IMR-90 (cell line): ENCODE data around the gene IRS4. TPM values are rescaled to one million over a fixed set of nuclear protein-coding genes. Genes with fewer than 3 reads are reported as not detected.

ENCODE experiments used
- ATAC-seq: fragments of 200-7000 bp; cut with Tn5 transposase; 2 replicates; pipeline ENCODE4 v1.9.1; 2020; ENCODE audit warnings: low read depth, mild to moderate bottlenecking, moderate library complexity
- BruUV-seq: library from RNA; stranded (reverse); fragments of 400-500 nt; replicated peaks from 2 replicates; lab custom pipeline; 2021; lab: Mats Ljungman, UMichigan
- CTCF ChIA-PET: fragments of 300-600 bp; formaldehyde crosslinking; extraction: SDS; loops from one replicate; lab custom pipeline; 2021; ENCODE audit warnings: antibody characterized with exemption; lab: Yijun Ruan, JAX
- POLR2A ChIA-PET: fragments of 300-600 bp; sonication (Branson Sonifier 250); formaldehyde crosslinking; loops from one replicate; lab custom pipeline; 2022; ENCODE audit warnings: antibody characterized with exemption; ENCODE audit not compliant: unreplicated experiment; lab: Charles Lee
- DNase-seq: peaks from one replicate; pipeline ENCODE4 v3.0.0; 2013
- H2AFZ ChIP-seq: replicated peaks from 2 replicates; pipeline ENCODE3; 2013; ENCODE audit warnings: low read length, mild to moderate bottlenecking; ENCODE audit not compliant: poor library complexity
- H2AK5ac ChIP-seq: 2 replicates; pipeline ENCODE4 v1.6.1; 2013; ENCODE audit warnings: low read depth, low read length, inconsistent platforms
- H2AK9ac ChIP-seq: replicated peaks from 2 replicates; pipeline ENCODE3; 2013; ENCODE audit warnings: mild to moderate bottlenecking, low read depth, low read length, moderate library complexity; ENCODE audit not compliant: poor library complexity
- H2BK120ac ChIP-seq: 2 replicates; pipeline ENCODE4 v1.6.1; 2013; ENCODE audit warnings: low read depth, low read length, inconsistent platforms
- H2BK15ac ChIP-seq: 3 replicates; pipeline ENCODE4 v1.6.1; 2013; ENCODE audit warnings: low read depth, low read length, inconsistent platforms
- H2BK20ac ChIP-seq: 2 replicates; pipeline ENCODE4 v1.6.1; 2013; ENCODE audit warnings: low read depth, mild to moderate bottlenecking, inconsistent platforms, low read length, moderate library complexity
- H2BK5ac ChIP-seq: 2 replicates; pipeline ENCODE4 v1.6.1; 2013; ENCODE audit warnings: mild to moderate bottlenecking, low read depth, low read length, inconsistent platforms; ENCODE audit not compliant: poor library complexity, severe bottlenecking
- H3K14ac ChIP-seq: replicated peaks from 2 replicates; pipeline ENCODE4 v1.6.1; 2013; ENCODE audit warnings: low read depth, low read length, inconsistent platforms
- H3K18ac ChIP-seq: 2 replicates; pipeline ENCODE4 v1.6.1; 2013; ENCODE audit warnings: low read depth, low read length, control low read depth
- H3K23ac ChIP-seq: 2 replicates; pipeline ENCODE4 v1.6.1; 2013; ENCODE audit warnings: low read depth, low read length, inconsistent platforms
- H3K27ac ChIP-seq: 2 replicates; pipeline ENCODE4 v1.5.1; 2013; ENCODE audit warnings: mild to moderate bottlenecking, control low read depth, low read length; ENCODE audit not compliant: insufficient read depth
- H3K27me3 ChIP-seq: 2 replicates; pipeline ENCODE4 v1.6.1; 2013; ENCODE audit warnings: low read length; ENCODE audit not compliant: control insufficient read depth, insufficient read depth
- H3K36me3 ChIP-seq: 2 replicates; pipeline ENCODE4 v1.6.1; 2013; ENCODE audit warnings: low read length, mixed read lengths; ENCODE audit not compliant: control insufficient read depth, insufficient read depth
- H3K4ac ChIP-seq: 2 replicates; pipeline ENCODE4 v1.6.1; 2013; ENCODE audit warnings: low read depth, low read length, inconsistent platforms
- H3K4me1 ChIP-seq: 2 replicates; pipeline ENCODE4 v1.6.1; 2013; ENCODE audit warnings: low read length, mixed read lengths; ENCODE audit not compliant: control insufficient read depth, insufficient read depth
- H3K4me2 ChIP-seq: 2 replicates; pipeline ENCODE4 v1.6.1; 2013; ENCODE audit warnings: low read depth, mild to moderate bottlenecking, control low read depth, low read length, moderate library complexity
- H3K4me3 ChIP-seq: 2 replicates; pipeline ENCODE4 v1.5.1; 2013; ENCODE audit warnings: low read depth, mild to moderate bottlenecking, control low read depth, low read length, moderate library complexity; ENCODE audit not compliant: insufficient read depth
- H3K56ac ChIP-seq: 2 replicates; pipeline ENCODE4 v1.6.1; 2013; ENCODE audit warnings: low read length, inconsistent platforms; ENCODE audit not compliant: insufficient read depth; ENCODE audit errors: extremely low read depth
- H3K79me1 ChIP-seq, 2 experiments: 2 replicates each; pipeline ENCODE4 v1.6.1; 2013; ENCODE audit warnings: low read length in 2 of 2, inconsistent platforms in 1 of 2, low read depth in 1 of 2
- H3K9ac ChIP-seq: 2 replicates; pipeline ENCODE4 v1.6.1; 2013; ENCODE audit warnings: low read depth, low read length, control low read depth
- H3K9me1 ChIP-seq: 2 replicates; pipeline ENCODE4 v1.6.1; 2013; ENCODE audit warnings: low read length, inconsistent platforms; ENCODE audit not compliant: insufficient read depth
- H3K9me3 ChIP-seq: 2 replicates; pipeline ENCODE4 v1.6.1; 2013; ENCODE audit warnings: low read length; ENCODE audit not compliant: control insufficient read depth, insufficient read depth
- H4K20me1 ChIP-seq: 2 replicates; pipeline ENCODE4 v1.6.1; 2013; ENCODE audit warnings: low read length, inconsistent platforms; ENCODE audit not compliant: insufficient read depth
- H4K5ac ChIP-seq: 2 replicates; pipeline ENCODE4 v1.6.1; 2013; ENCODE audit warnings: mild to moderate bottlenecking, low read depth, low read length, control low read depth
- H4K8ac ChIP-seq, 2 experiments: 2 replicates each; pipeline ENCODE4 v1.6.1; 2013; ENCODE audit warnings: low read depth in 2 of 2, low read length in 2 of 2, control low read depth in 1 of 2, inconsistent platforms in 1 of 2
- H4K91ac ChIP-seq: 2 replicates; pipeline ENCODE4 v1.6.1; 2013; ENCODE audit warnings: low read depth, low read length, inconsistent platforms; ENCODE audit not compliant: insufficient read depth
- CHD1 ChIP-seq: IDR thresholded peaks from 2 replicates; pipeline ENCODE4 v1.6.1; 2012; ENCODE audit warnings: low read depth, low read length, improper control_type of control experiment
- MAFK ChIP-seq: IDR thresholded peaks from 2 replicates; pipeline ENCODE4 v1.6.1; 2012; ENCODE audit warnings: low read depth, low read length, improper control_type of control experiment
- SMC3 ChIP-seq: fragments of 150-350 bp; IDR thresholded peaks from 2 replicates; pipeline ENCODE4 v1.6.1; 2016; ENCODE audit warnings: low read depth, mild to moderate bottlenecking, antibody characterized with exemption, low read length, moderate library complexity
- USF2 ChIP-seq: fragments of 150-350 bp; IDR thresholded peaks from 2 replicates; pipeline ENCODE4 v1.6.1; 2017; ENCODE audit warnings: mild to moderate bottlenecking, antibody characterized with exemption, low read length, low read depth
- WGBS, 2 experiments: methylation state at CpG; one replicate each; pipeline versions ENCODE4 v1.1.5 to v1.1.7; 2013; ENCODE audit warnings: missing lambda C conversion rate in 2 of 2; ENCODE audit not compliant: insufficient read length in 1 of 2; ENCODE audit errors: extremely low coverage in 2 of 2; 5-methylcytosine and 5-hydroxymethylcytosine counted together
- dilution Hi-C: fragments of 300-500 bp; cut with HindIII; formaldehyde crosslinking; loops from one replicate; pipeline ENCODE4 v1.14.3; 2018; ENCODE audit warnings: low sequenced_read_pairs; ENCODE audit not compliant: unreplicated experiment
- in situ Hi-C: fragments of 300-500 bp; cut with MboI; formaldehyde crosslinking; loops from 3 replicates; pipeline ENCODE4 v1.14.3; 2019; ENCODE audit warnings: low sequenced_read_pairs, inconsistent platforms, mixed read lengths
- intact Hi-C: fragments of 100-400 bp; cut with micrococcal nuclease; formaldehyde crosslinking; loops from 2 replicates; pipeline ENCODE4 v1.10.0; 2022
- polyA plus RNA-seq, 3 experiments: library from polyadenylated mRNA; depleted of rRNA; stranded (reverse); fragments of >200 nt; gene quantifications; 2 replicates each; pipeline ENCODE4 v1.2.3, GENCODE V29; 2012; ENCODE audit warnings: low replicate concordance in 1 of 3
- total RNA-seq: library from RNA; depleted of rRNA; stranded (reverse); fragments of >200 nt; gene quantifications from 2 replicates; pipeline ENCODE4 v1.2.3, GENCODE V29; 2012

IRS4 gene
- total and polyA plus RNA-seq, 2 of the 4 experiments (the other 2 are of a cell fraction) = 0.02 TPM; not detected in 1

DNA sequence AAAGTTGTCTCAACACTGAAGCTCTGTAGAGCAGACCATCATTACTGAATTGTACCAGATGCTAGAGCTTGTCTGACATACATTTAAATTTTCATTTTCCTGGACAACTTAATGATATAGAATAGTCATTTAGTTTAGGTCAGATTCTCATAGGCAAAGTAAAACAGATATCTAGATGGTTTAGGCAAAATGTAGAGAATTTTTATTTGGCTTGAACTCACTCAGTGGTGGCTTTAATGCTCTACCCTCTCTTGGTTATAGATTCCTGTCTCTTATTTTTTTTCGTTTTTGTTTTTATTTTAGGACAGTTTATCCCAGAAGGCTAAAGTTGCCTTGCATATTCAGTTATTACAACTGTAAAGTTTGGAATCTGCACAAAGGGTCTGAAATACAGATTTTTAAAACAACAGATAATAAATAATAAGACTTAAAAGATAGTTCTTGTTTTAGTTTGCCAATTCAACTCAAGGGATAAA lies 4.0 kb upstream of the IRS4 start:
- Histone ChIP-seq H3K23ac (no peak overlapping the region), H2AFZ (no peak overlapping the region), H4K20me1 (no peaks in the 10 kb centered on the region), H3K27me3 (peaks cover 26% of the 10 kb centered on the region), H4K91ac (no peak overlapping the region), H3K56ac (no peak overlapping the region), H3K79me1 (no peaks in the 10 kb centered on the region), H3K18ac (no peak overlapping the region), H4K5ac (no peak overlapping the region), H2BK5ac (no peak overlapping the region), H2BK20ac (no peak overlapping the region), H3K4ac (no peak overlapping the region), H2AK5ac (no peak overlapping the region), H3K27ac (no peak overlapping the region), H2BK120ac (no peak overlapping the region), H3K4me2 (no peak overlapping the region), H2AK9ac (no peak overlapping the region), H3K4me1 (no peaks in the 10 kb centered on the region), H2BK15ac (no peak overlapping the region), H3K14ac (no peak overlapping the region), H4K8ac (no peak overlapping the region), H3K4me3 (no peak overlapping the region), H3K9me3 (peaks cover 3% of the 10 kb centered on the region; the same call in 1 of the 2 replicates), H3K9me1 (no peaks in the 10 kb centered on the region), H3K9ac (no peak overlapping the region), H3K36me3 (no peaks in the 10 kb centered on the region)
- ChIA-PET POLR2A (no interaction called here), CTCF (no interaction called here)
- intact Hi-C loops (no loop called here), dilution Hi-C loops (no loop called here), in situ Hi-C loops (no loop called here)
- DNase-seq (no peak), ATAC-seq (no peak)
- no TSS peak for BruUV-seq
- no CpG with 5 or more reads among the region's 1 CpG for WGBS, 2 experiments
- no peak for TF ChIP-seq CHD1
- TF ChIP-seq MAFK = no peak
- TF ChIP-seq USF2 = no peak
- TF ChIP-seq SMC3 = no peak
